CD14-positive monocyte (primary cell): Measurements from ENCODE around the gene SMIM27. TPM values are rescaled to one million over a fixed set of nuclear protein-coding genes. Genes with fewer than 3 reads are reported as not detected.
A peak's percentile ranks its signal among the peaks of the same experiment; 100 is the strongest.
"Not testable (repeated sequence)": the region's sequence is repeated elsewhere in the genome, so short reads cannot be mapped to it uniquely, and the experiment has no call there.

ENCODE experiments used
- DNase-seq, 3 donors: peaks; one replicate each; pipeline ENCODE4 v3.0.0-alpha.2; 2011 to 2022
- H2AFZ ChIP-seq: 2 replicates; pipeline ENCODE4 v1.6.0; 2012; ENCODE audit warnings: mild to moderate bottlenecking, low read depth, low read length, inconsistent platforms; ENCODE audit not compliant: insufficient read depth, poor library complexity, severe bottlenecking
- H3K27ac ChIP-seq, 2 donors: 1 replicate in 1 of 2; 2 replicates in 1 of 2; pipeline ENCODE4 v1.5.1; 2012 to 2013; ENCODE audit warnings: low read length in 2 of 2, control low read depth in 1 of 2, inconsistent platforms in 1 of 2, low read depth in 1 of 2, mild to moderate bottlenecking in 1 of 2
- H3K27me3 ChIP-seq, 2 donors: one replicate each; pipeline versions ENCODE4 v1.6.0 to v1.6.1; 2011 to 2013; ENCODE audit warnings: low read length in 2 of 2; ENCODE audit not compliant: control insufficient read depth in 2 of 2, insufficient read depth in 2 of 2
- H3K36me3 ChIP-seq, 2 donors: replicated peaks in 1 of 2; 1 replicate in 1 of 2; 2 replicates in 1 of 2; pipeline versions ENCODE4 v1.5.1 to v1.6.1; 2012 to 2013; ENCODE audit warnings: low read length in 2 of 2, control low read depth in 1 of 2, inconsistent platforms in 1 of 2, mild to moderate bottlenecking in 1 of 2; ENCODE audit not compliant: insufficient read depth in 2 of 2, control insufficient read depth in 1 of 2
- H3K4me1 ChIP-seq, 2 donors: 1 replicate in 1 of 2; 2 replicates in 1 of 2; pipeline versions ENCODE4 v1.5.1 to v1.6.1; 2012 to 2013; ENCODE audit warnings: low read length in 2 of 2, control low read depth in 1 of 2, inconsistent platforms in 1 of 2, mild to moderate bottlenecking in 1 of 2, moderate library complexity in 1 of 2; ENCODE audit not compliant: insufficient read depth in 2 of 2, control insufficient read depth in 1 of 2
- H3K4me2 ChIP-seq: replicated peaks from 2 replicates; pipeline ENCODE3; 2012; ENCODE audit warnings: low read length, moderate library complexity, mild to moderate bottlenecking; ENCODE audit not compliant: poor library complexity, severe bottlenecking; ENCODE audit errors: extremely low read depth
- H3K4me3 ChIP-seq, 3 experiments: fragments of 200-600 bp in 1 of 3; sonication (generic) in 1 of 3; replicated peaks in 1 of 3; 1 replicate in 2 of 3; 2 replicates in 1 of 3; pipeline ENCODE4 v1.5.1; 2011 to 2013; ENCODE audit warnings: low read length in 3 of 3, mild to moderate bottlenecking in 3 of 3, control low read depth in 2 of 3, low read depth in 2 of 3, inconsistent platforms in 1 of 3, moderate library complexity in 1 of 3
- H3K79me2 ChIP-seq: 2 replicates; pipeline ENCODE4 v1.6.0; 2012; ENCODE audit warnings: mild to moderate bottlenecking, control low read depth, inconsistent platforms, low read length, moderate library complexity; ENCODE audit not compliant: insufficient read depth
- H3K9ac ChIP-seq: 2 replicates; pipeline ENCODE4 v1.6.0; 2017; ENCODE audit warnings: low read length, mild to moderate bottlenecking; ENCODE audit not compliant: insufficient read depth, poor library complexity, severe bottlenecking
- H3K9me3 ChIP-seq, 2 donors: replicated peaks in 1 of 2; 1 replicate in 1 of 2; 2 replicates in 1 of 2; pipeline versions ENCODE4 v1.5.1 to v1.6.1; 2012 to 2013; ENCODE audit warnings: low read length in 2 of 2, control low read depth in 1 of 2; ENCODE audit not compliant: control insufficient read depth in 1 of 2, insufficient read depth in 1 of 2
- H4K20me1 ChIP-seq: 2 replicates; pipeline ENCODE4 v1.6.0; 2012; ENCODE audit warnings: mild to moderate bottlenecking, low read length, control low read depth, moderate library complexity; ENCODE audit not compliant: insufficient read depth
- H3K27ac Mint-ChIP-seq, 7 donors: one replicate each; pipeline ENCODE4 v1.8.0; 2020; ENCODE audit warnings: mild to moderate bottlenecking in 7 of 7, mixed read lengths in 7 of 7, moderate library complexity in 6 of 7, inconsistent platforms in 2 of 7
- H3K27me3 Mint-ChIP-seq, 3 donors: one replicate each; pipeline ENCODE4 v1.8.0; 2021 to 2022; ENCODE audit warnings: low read depth in 3 of 3, mild to moderate bottlenecking in 3 of 3, mixed read lengths in 3 of 3, moderate library complexity in 3 of 3, inconsistent platforms in 1 of 3
- H3K36me3 Mint-ChIP-seq, 2 donors: one replicate each; pipeline ENCODE4 v1.8.0; 2020; ENCODE audit warnings: mixed read lengths in 2 of 2, inconsistent platforms in 1 of 2, mild to moderate bottlenecking in 1 of 2
- H3K4me1 Mint-ChIP-seq: one replicate; pipeline ENCODE4 v1.8.0; 2020; ENCODE audit warnings: mild to moderate bottlenecking, mixed read lengths
- H3K4me3 Mint-ChIP-seq, 2 donors: one replicate each; pipeline ENCODE4 v1.8.0; 2020; ENCODE audit warnings: mild to moderate bottlenecking in 2 of 2, mixed read lengths in 2 of 2, moderate library complexity in 1 of 2
- H3K9me3 Mint-ChIP-seq, 7 donors: one replicate each; pipeline ENCODE4 v1.8.0; 2020 to 2022; ENCODE audit warnings: mixed read lengths in 7 of 7, mild to moderate bottlenecking in 6 of 7, moderate library complexity in 6 of 7, inconsistent platforms in 2 of 7
- WGBS: methylation state at CpG from one replicate; pipeline ENCODE4 v1.1.5; 2013; ENCODE audit warnings: missing lambda C conversion rate; ENCODE audit not compliant: insufficient coverage; 5-methylcytosine and 5-hydroxymethylcytosine counted together
- intact Hi-C, 2 donors: fragments of 100-400 bp; cut with micrococcal nuclease; formaldehyde crosslinking; loops; one replicate each; pipeline versions ENCODE4 v1.15.0 to v1.15.1; 2023
- polyA plus RNA-seq, 3 donors: library from polyadenylated mRNA; depleted of rRNA in 1 of 3; unstranded in 2 of 3; stranded (reverse) in 1 of 3; fragments of 300-500 nt in 2 of 3; fragments of >200 nt in 1 of 3; fragmentation: Illumina TruSeq in 2 of 3; gene quantifications; 1 replicate in 2 of 3; 2 replicates in 1 of 3; pipeline ENCODE4 v1.2.3, GENCODE V29; 2012 to 2021
- TF ChIP-seq, protein P1 (sequence below): fragments of 200-600 bp; IDR thresholded peaks from one replicate; pipeline ENCODE4 v1.8.0; 2022; ENCODE audit warnings: antibody characterized with exemption, mild to moderate bottlenecking

The SMIM27 gene
- polyA plus RNA-seq, 3 donors, result 3.4 to 29.5 (median 27.9) TPM

GRCh38 chr9:32523910-32524309 is 28.2 kb upstream of the SMIM27 start:
- no peak overlapping the region for H3K9ac ChIP-seq
- no peak overlapping the region for H3K27ac ChIP-seq
- DNase-seq, result no peak
- intact Hi-C loops, result loop anchor here in 1 of 2 donors (10.0 kb wide), 1 partner anchor 51 kb away; the partner anchor contains the start of gene NDUFB6
- H3K36me3 ChIP-seq, result peaks cover 0 to 1% of the 10 kb centered on the region in 2 donors
- Mint-ChIP-seq H3K9me3 (peaks cover 0 to 7% (median 3%) of the 10 kb centered on the region in 7 donors), H3K27ac (no peak overlapping the region), H3K27me3 (peaks cover 0 to 3% (median 0%) of the 10 kb centered on the region in 3 donors), H3K4me3 (peak overlapping the region in 1 of 2 donors; percentile 98), H3K36me3 (peaks cover 10 to 17% of the 10 kb centered on the region in 2 donors), H3K4me1 (peaks cover 42% of the 10 kb centered on the region)
- peak overlapping the region in 1 of 3 experiments; percentile 5 for H3K4me3 ChIP-seq
- peaks cover 45% of the 10 kb centered on the region for H3K79me2 ChIP-seq
- H3K4me2 ChIP-seq, result peak overlapping the region; percentile 88
- H3K27me3 ChIP-seq, result no peaks in the 10 kb centered on the region
- H3K9me3 ChIP-seq, result no peaks in the 10 kb centered on the region
- H3K4me1 ChIP-seq, result peaks cover 20 to 29% of the 10 kb centered on the region in 2 donors
- H2AFZ ChIP-seq, result no peak overlapping the region
- TF ChIP-seq, protein P1, sequence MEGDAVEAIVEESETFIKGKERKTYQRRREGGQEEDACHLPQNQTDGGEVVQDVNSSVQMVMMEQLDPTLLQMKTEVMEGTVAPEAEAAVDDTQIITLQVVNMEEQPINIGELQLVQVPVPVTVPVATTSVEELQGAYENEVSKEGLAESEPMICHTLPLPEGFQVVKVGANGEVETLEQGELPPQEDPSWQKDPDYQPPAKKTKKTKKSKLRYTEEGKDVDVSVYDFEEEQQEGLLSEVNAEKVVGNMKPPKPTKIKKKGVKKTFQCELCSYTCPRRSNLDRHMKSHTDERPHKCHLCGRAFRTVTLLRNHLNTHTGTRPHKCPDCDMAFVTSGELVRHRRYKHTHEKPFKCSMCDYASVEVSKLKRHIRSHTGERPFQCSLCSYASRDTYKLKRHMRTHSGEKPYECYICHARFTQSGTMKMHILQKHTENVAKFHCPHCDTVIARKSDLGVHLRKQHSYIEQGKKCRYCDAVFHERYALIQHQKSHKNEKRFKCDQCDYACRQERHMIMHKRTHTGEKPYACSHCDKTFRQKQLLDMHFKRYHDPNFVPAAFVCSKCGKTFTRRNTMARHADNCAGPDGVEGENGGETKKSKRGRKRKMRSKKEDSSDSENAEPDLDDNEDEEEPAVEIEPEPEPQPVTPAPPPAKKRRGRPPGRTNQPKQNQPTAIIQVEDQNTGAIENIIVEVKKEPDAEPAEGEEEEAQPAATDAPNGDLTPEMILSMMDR, result no peak
- WGBS, result no CpG with 5 or more reads among the region's 1 CpG
- H4K20me1 ChIP-seq, result peaks cover 46% of the 10 kb centered on the region

DNA sequence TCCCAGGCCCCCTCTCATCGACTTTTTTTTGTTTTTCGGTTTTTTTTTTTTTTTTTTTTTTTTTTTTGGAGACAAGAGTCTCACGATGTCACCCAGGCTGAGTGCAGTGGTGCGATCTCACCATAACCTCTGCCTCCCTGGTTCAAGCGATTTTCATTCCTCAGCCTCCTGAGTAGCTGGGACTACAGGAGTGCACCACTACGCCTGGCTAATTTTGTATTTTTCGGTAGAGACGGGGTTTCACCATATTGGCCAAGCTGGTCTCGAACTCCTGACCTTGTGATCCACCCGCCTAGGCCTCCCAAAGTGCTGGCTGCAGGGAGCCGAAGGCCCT is 27.6 kb upstream of the SMIM27 start:
- H3K27ac Mint-ChIP-seq, result peak overlapping the region in 2 of 7 donors; percentile 27 to 95
- not testable (repeated sequence) for H3K9ac ChIP-seq, DNase-seq, H3K9me3 Mint-ChIP-seq, H3K9me3 ChIP-seq, H3K27me3 Mint-ChIP-seq, H2AFZ ChIP-seq, H3K27me3 ChIP-seq, H3K27ac ChIP-seq, H3K36me3 ChIP-seq
- Histone ChIP-seq H3K4me2 (peak overlapping the region; percentile 88), H3K79me2 (peaks cover 45% of the 10 kb centered on the region), H4K20me1 (peaks cover 46% of the 10 kb centered on the region), H3K4me3 (peak overlapping the region in 1 of 3 experiments; percentile 98), H3K4me1 (peaks cover 20 to 29% of the 10 kb centered on the region in 2 donors)
- WGBS, result 98% methylated on average over 11 of the region's 11 CpGs
- H3K4me3 Mint-ChIP-seq, result peak overlapping the region; percentile 96 to 98
- intact Hi-C loops, result loop anchor here in 1 of 2 donors (10.0 kb wide), 1 partner anchor 50 kb away; the partner anchor contains the start of gene NDUFB6
- peaks cover 10 to 17% of the 10 kb centered on the region in 2 donors for H3K36me3 Mint-ChIP-seq
- peaks cover 42% of the 10 kb centered on the region for H3K4me1 Mint-ChIP-seq
